CD4-positive, CD25-positive, alpha-beta regulatory T cell (primary cell): ENCODE data around the gene CPNE5. TPM values are rescaled to one million over a fixed set of nuclear protein-coding genes. Genes with fewer than 3 reads are reported as not detected.
A peak's percentile ranks its signal among the peaks of the same experiment; 100 is the strongest.

Source experiments
- ATAC-seq, 2 donors: fragments of 150-1000 bp; cut with Tn5 transposase; one replicate each; pipeline ENCODE4 v1.10.0; 2021; ENCODE audit warnings: low read depth in 2 of 2, moderate number of reproducible peaks in 2 of 2, moderate library complexity in 1 of 2
- DNase-seq, 3 donors: peaks; one replicate each; pipeline versions ENCODE4 v3.0.0 to v3.0.0-alpha.2; 2012 to 2022; ENCODE audit warnings: mixed read lengths in 1 of 3
- H3K27ac ChIP-seq: one replicate; pipeline ENCODE4 v1.7.0; 2013; ENCODE audit warnings: mild to moderate bottlenecking, low read length; ENCODE audit not compliant: insufficient read depth, poor library complexity, severe bottlenecking
- H3K27me3 ChIP-seq: one replicate; pipeline ENCODE4 v1.7.0; 2013; ENCODE audit warnings: low read length; ENCODE audit not compliant: control insufficient read depth, insufficient read depth
- H3K36me3 ChIP-seq: one replicate; pipeline ENCODE4 v1.7.0; 2013; ENCODE audit warnings: mild to moderate bottlenecking, low read length, moderate library complexity; ENCODE audit not compliant: control insufficient read depth, insufficient read depth
- H3K4me1 ChIP-seq: 2 replicates; pipeline ENCODE4 v1.7.0; 2013; ENCODE audit warnings: mild to moderate bottlenecking, low read length; ENCODE audit not compliant: insufficient read depth, control insufficient read depth, poor library complexity, severe bottlenecking
- H3K4me3 ChIP-seq: one replicate; pipeline ENCODE4 v1.7.0; 2013; ENCODE audit warnings: low read depth, mild to moderate bottlenecking, low read length, moderate library complexity
- H3K9me3 ChIP-seq, 2 experiments: 1 replicate in 1 of 2; 2 replicates in 1 of 2; pipeline ENCODE4 v1.7.0; 2013; ENCODE audit warnings: low read length in 2 of 2, mild to moderate bottlenecking in 1 of 2, moderate library complexity in 1 of 2; ENCODE audit not compliant: control insufficient read depth in 2 of 2
- H3K27ac Mint-ChIP-seq, 3 donors: one replicate each; pipeline ENCODE4 v1.8.0; 2020 to 2022; ENCODE audit warnings: mild to moderate bottlenecking in 3 of 3, mixed read lengths in 3 of 3, moderate library complexity in 2 of 3
- H3K27me3 Mint-ChIP-seq: one replicate; pipeline ENCODE4 v1.8.0; 2022; ENCODE audit warnings: mild to moderate bottlenecking, mixed read lengths
- H3K36me3 Mint-ChIP-seq: one replicate; pipeline ENCODE4 v1.8.0; 2020; ENCODE audit warnings: mixed read lengths
- H3K4me1 Mint-ChIP-seq, 4 donors: one replicate each; pipeline ENCODE4 v1.8.0; 2020 to 2022; ENCODE audit warnings: mixed read lengths in 4 of 4, mild to moderate bottlenecking in 1 of 4
- H3K4me3 Mint-ChIP-seq, 4 donors: one replicate each; pipeline ENCODE4 v1.8.0; 2020 to 2022; ENCODE audit warnings: mild to moderate bottlenecking in 4 of 4, mixed read lengths in 4 of 4, moderate library complexity in 3 of 4
- H3K9me3 Mint-ChIP-seq, 7 donors: one replicate each; pipeline ENCODE4 v1.8.0; 2020 to 2022; ENCODE audit warnings: mixed read lengths in 7 of 7, mild to moderate bottlenecking in 3 of 7, moderate library complexity in 2 of 7
- polyA plus RNA-seq, 4 donors: library from polyadenylated mRNA; unstranded; fragments of 300-500 nt; fragmentation: Illumina TruSeq; gene quantifications; one replicate each; pipeline ENCODE4 v1.2.3, GENCODE V29; 2021
- total RNA-seq: library from RNA; stranded (reverse); gene quantifications from one replicate; pipeline ENCODE4 v1.2.3, GENCODE V29; 2022

Gene CPNE5
- total and polyA plus RNA-seq, 5 donors from 2014 or later, result 0.16 to 4.3 (median 0.83) TPM

DNA sequence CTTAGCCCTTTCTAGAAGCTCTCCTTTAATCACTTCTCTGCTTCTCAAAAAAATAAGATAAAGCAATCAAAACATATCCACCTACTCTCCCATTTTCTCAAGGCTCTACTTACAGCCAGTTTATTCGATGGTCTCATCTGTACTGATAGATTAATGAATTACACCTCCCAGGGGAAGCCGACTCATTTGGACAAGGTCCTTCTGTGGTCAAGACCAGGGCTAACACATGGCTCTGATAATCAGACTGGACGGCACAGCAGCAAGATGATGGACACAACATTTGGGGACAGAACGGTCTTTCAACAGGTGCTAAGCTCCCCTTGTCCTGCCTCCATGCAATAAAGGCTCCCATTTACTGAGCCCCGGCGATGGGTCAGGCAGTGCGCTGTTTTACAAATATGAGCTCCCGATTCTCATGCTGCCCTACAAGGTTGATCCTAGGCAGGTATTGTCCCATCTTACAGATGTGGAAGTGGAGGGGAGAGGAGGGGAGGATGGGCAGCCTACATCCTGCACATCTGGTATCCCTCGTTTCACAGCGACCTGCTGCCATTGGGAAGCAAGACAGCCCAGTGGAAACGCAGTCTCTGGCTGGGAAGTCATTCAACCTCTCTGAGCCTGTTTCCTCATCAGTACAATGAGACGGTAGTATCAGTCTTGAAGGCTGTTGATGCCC is 15.7 kb downstream of the CPNE5 start:
- H3K4me1 ChIP-seq, result no peaks in the 10 kb centered on the region
- no peak overlapping the region for H3K4me3 ChIP-seq
- DNase-seq (no peak), ATAC-seq (no peak)
- H3K9me3 ChIP-seq, result no peaks in the 10 kb centered on the region
- H3K27me3 Mint-ChIP-seq, result peaks cover 26% of the 10 kb centered on the region
- H3K27ac Mint-ChIP-seq, result no peak overlapping the region
- no peak overlapping the region for H3K27ac ChIP-seq
- no peak overlapping the region for H3K4me3 Mint-ChIP-seq
- no peaks in the 10 kb centered on the region for H3K27me3 ChIP-seq
- H3K36me3 ChIP-seq, result no peaks in the 10 kb centered on the region
- H3K9me3 Mint-ChIP-seq, result no peaks in the 10 kb centered on the region
- peaks cover 0 to 3% (median 0%) of the 10 kb centered on the region in 4 donors for H3K4me1 Mint-ChIP-seq
- H3K36me3 Mint-ChIP-seq, result no peaks in the 10 kb centered on the region

DNA sequence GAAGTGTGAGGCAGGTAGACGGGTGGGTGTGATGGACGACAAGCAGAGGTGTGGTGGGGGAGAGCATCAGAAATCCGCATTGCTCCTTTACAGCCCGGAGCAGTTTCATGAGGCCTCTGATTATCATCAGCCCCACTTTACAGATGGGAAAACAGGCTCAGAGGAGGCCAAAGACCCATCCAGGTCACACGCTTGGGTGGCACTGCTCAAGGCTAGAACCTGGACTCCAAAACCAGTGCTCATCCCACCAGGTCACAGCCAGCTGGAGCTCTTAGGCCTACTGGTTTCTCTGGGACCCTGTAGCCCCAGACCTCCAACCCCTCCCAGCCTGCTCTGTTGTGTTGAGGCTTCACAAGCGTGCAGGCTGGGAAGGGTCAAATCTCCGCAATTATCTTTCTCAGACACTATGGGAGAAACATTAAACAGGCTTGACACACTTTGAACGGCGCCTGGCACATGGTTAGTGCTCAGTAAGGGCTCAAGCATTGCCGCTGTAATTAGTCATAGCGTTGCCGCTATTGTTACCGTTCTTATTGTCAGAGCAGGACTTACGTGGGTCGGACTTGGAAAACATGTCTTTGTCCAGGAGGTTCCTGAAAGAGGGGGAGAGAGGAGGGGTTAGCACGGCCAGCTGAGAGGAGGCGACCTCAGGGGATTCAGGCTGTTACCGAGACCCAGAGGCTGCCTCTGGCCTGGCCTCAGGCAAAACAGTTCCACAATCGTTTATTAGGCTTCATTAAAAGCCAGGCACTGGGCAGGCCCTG is 16.6 kb downstream of the CPNE5 start:
- Mint-ChIP-seq H3K27ac (peak overlapping the region in 1 of 3 donors; percentile 71), H3K36me3 (no peaks in the 10 kb centered on the region), H3K4me1 (peaks cover 0 to 3% (median 0%) of the 10 kb centered on the region in 4 donors), H3K27me3 (peaks cover 26% of the 10 kb centered on the region), H3K4me3 (no peak overlapping the region), H3K9me3 (no peaks in the 10 kb centered on the region)
- Histone ChIP-seq H3K4me1 (no peaks in the 10 kb centered on the region), H3K27me3 (no peaks in the 10 kb centered on the region), H3K9me3 (no peaks in the 10 kb centered on the region), H3K27ac (no peak overlapping the region), H3K4me3 (no peak overlapping the region), H3K36me3 (no peaks in the 10 kb centered on the region)
- no peak for ATAC-seq
- DNase-seq, result no peak

DNA sequence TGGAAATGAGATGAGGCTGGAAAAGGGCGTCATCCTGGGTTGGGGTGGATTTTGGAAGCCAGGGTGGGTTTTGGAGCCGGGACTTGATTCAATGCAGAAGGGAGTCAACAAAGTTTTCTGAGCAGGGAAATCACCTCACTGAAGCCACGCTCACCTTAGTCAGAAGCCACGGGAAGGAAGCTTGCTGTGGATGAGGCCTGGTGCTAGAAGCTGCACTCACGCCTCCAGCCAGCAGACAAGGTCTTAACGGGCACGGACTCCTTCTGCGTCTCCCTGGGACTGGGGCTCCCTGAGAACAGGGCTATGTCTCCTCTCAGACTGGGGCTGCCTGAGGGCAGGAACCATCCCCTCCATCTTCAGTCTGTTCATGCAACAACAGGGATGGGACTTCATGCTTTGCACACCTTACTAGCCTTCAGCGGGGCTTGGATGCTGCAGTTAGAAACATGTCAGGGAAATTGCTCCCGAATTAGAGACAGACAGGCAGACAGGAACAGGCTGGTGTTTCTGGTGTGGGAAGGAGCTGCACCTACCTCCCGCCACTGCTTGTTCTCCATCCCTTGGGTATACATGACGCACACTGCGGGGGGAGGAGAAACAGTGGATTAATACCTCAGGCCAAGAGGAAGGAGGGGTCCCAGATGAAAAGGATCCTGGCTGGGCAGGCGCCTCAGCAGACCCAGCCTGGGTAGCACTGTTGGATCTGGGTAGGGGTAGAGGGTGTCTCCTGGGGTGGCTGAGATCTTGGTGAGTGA is 17.5 kb downstream of the CPNE5 start:
- DNase-seq (peak in 1 of 3 donors; percentile 16), ATAC-seq (peak in 1 of 2 donors; percentile 25)
- Histone ChIP-seq H3K27ac (no peak overlapping the region), H3K36me3 (no peaks in the 10 kb centered on the region), H3K4me1 (no peaks in the 10 kb centered on the region), H3K9me3 (no peaks in the 10 kb centered on the region), H3K4me3 (no peak overlapping the region), H3K27me3 (no peaks in the 10 kb centered on the region)
- no peaks in the 10 kb centered on the region for H3K36me3 Mint-ChIP-seq
- no peaks in the 10 kb centered on the region for H3K4me1 Mint-ChIP-seq
- H3K27ac Mint-ChIP-seq, result peak overlapping the region in 1 of 3 donors; percentile 71
- H3K27me3 Mint-ChIP-seq, result peaks cover 24% of the 10 kb centered on the region
- H3K4me3 Mint-ChIP-seq, result no peak overlapping the region
- H3K9me3 Mint-ChIP-seq, result no peaks in the 10 kb centered on the region

DNA sequence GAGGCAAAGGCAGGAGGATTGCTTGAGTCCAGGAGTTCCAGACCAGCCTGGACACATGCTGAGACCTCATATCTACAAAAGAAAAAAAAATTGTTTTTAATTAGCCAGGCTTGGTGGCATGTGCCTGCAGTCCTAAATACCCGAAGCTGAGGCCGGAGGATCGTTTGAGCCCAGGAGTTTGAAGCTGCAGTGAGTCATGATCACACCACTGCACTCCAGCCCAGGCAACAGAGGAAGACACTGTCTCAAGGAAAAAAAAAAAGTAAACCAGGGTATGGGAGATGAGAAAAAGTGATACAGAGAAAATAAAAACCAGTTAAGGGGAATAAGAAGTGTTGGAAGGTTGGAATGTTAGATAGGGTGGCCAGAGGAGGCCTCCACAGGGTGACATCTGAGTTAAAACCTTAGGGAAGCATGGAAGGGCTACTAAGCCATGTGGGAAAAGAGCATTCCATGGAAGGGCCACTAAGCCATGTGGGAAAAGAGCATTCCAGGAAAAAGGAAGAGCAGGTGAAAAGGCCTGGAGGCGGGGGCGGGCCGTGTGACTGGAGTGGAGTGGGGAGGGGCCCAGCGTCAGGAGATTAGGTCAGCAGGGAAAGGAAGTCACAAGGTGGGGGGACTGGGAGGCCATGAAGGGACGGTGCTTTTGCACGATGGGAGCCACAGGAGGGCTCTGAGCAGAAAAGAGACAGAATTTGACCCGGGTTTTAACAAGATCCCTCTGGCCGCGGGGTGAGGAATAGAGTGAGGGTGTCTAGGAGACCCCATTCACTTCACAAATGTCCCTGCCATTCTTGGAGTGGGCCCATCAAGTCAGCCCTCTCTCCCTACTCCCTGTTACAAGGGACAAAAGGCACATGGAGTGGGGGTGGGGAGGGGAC is 18.3 kb downstream of the CPNE5 start:
- H3K4me1 Mint-ChIP-seq, result no peaks in the 10 kb centered on the region
- Histone ChIP-seq H3K4me1 (no peaks in the 10 kb centered on the region), H3K27me3 (no peaks in the 10 kb centered on the region), H3K4me3 (no peak overlapping the region), H3K27ac (no peak overlapping the region), H3K36me3 (no peaks in the 10 kb centered on the region), H3K9me3 (no peaks in the 10 kb centered on the region)
- no peak overlapping the region for H3K4me3 Mint-ChIP-seq
- H3K27me3 Mint-ChIP-seq, result peaks cover 24% of the 10 kb centered on the region
- H3K27ac Mint-ChIP-seq, result no peak overlapping the region
- no peaks in the 10 kb centered on the region for H3K36me3 Mint-ChIP-seq
- no peaks in the 10 kb centered on the region for H3K9me3 Mint-ChIP-seq
- ATAC-seq (no peak), DNase-seq (no peak)

DNA sequence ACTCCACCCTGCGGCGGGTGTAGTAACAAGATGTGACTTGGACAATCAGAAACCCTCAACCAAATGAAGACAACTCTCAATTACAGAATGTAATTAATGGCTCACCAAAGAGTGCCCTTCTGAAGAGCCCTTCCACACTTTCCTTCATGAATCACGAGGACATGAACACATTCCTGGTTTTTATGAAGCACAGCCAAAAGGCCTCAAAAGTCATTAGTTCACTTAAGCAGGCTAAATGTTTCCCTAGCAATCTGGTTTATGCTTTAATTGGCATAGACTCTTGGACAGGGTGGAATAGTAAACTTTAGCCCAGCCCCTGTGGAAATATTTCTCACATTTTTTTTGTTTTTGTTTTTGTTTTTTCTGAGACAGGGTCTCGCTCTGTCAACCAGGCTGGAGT is 20.5 kb downstream of the CPNE5 start:
- ATAC-seq (no peak), DNase-seq (no peak)
- H3K4me1 ChIP-seq, result no peaks in the 10 kb centered on the region
- H3K9me3 ChIP-seq, result no peaks in the 10 kb centered on the region
- peaks cover 24% of the 10 kb centered on the region for H3K27me3 Mint-ChIP-seq
- no peaks in the 10 kb centered on the region for H3K36me3 Mint-ChIP-seq
- H3K27ac Mint-ChIP-seq, result no peak overlapping the region
- no peak overlapping the region for H3K27ac ChIP-seq
- H3K9me3 Mint-ChIP-seq, result no peaks in the 10 kb centered on the region
- no peak overlapping the region for H3K4me3 Mint-ChIP-seq
- no peaks in the 10 kb centered on the region for H3K4me1 Mint-ChIP-seq
- no peaks in the 10 kb centered on the region for H3K36me3 ChIP-seq
- H3K27me3 ChIP-seq, result no peaks in the 10 kb centered on the region
- no peak overlapping the region for H3K4me3 ChIP-seq

DNA sequence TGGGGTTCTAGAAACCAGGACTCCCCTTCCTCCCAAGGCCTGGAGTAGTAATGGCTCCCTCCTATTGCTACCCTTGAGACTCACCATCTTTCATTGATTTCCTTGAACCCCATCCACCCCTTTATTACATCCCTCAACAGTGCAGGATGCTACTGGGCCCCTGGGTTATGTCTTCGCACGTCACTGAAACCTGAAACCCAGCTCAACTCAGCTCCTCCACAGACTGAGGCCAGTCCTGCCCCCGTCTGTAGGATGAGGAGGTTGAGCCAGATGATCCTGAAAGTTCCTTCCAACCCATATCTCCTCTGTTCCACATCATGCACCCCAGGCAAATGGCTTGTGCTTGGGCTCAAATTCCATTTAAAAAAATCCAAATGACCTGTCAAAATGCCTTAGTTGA is 21.4 kb downstream of the CPNE5 start:
- H3K4me3 Mint-ChIP-seq, result no peak overlapping the region

DNA sequence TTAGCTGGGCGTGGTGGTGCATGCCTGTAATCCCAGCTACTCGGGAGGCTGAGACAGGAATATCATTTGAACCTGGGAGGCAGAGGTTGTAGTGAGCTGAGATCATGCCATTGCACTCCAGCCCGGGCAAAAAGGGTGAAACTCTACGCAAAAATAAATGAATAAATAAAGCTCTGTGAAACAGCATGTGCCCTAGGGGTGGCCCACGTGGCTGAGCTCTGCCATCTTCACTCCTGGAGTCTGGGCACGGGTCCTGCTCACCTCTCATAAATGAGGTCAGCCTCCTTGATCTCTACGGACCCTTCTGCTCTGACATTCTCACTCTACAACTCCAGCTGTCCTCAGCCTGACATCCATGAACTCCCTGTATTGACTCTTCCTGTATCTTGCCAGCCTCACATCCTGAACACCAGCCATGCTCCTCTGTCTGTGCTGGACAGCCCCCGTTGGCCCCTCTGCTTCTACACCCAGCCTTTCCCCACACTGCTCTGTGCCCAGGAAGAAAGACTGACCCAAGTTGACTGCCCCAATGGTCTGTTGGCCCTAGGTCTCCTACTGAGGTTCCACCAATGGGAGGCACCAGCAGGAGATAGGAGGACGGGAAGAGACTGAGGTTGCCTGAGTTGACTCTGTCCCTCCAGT is 21.9 kb downstream of the CPNE5 start:
- Histone ChIP-seq H3K4me1 (no peaks in the 10 kb centered on the region), H3K36me3 (no peaks in the 10 kb centered on the region), H3K4me3 (no peak overlapping the region), H3K27me3 (no peaks in the 10 kb centered on the region), H3K9me3 (no peaks in the 10 kb centered on the region), H3K27ac (no peak overlapping the region)
- no peak for ATAC-seq
- Mint-ChIP-seq H3K4me1 (no peaks in the 10 kb centered on the region), H3K9me3 (no peaks in the 10 kb centered on the region), H3K27ac (no peak overlapping the region), H3K4me3 (no peak overlapping the region), H3K36me3 (no peaks in the 10 kb centered on the region), H3K27me3 (peaks cover 23% of the 10 kb centered on the region)
- DNase-seq, result no peak

More for the DNA sequence above, 21.4 kb downstream of the CPNE5 start:
- H3K27me3 ChIP-seq, result no peaks in the 10 kb centered on the region
- no peak overlapping the region for H3K4me3 ChIP-seq
- H3K9me3 ChIP-seq, result no peaks in the 10 kb centered on the region
- no peaks in the 10 kb centered on the region for H3K36me3 ChIP-seq
- no peaks in the 10 kb centered on the region for H3K36me3 Mint-ChIP-seq
- DNase-seq (no peak), ATAC-seq (no peak)
- no peak overlapping the region for H3K27ac Mint-ChIP-seq
- H3K27ac ChIP-seq, result no peak overlapping the region
- H3K4me1 Mint-ChIP-seq, result no peaks in the 10 kb centered on the region
- no peaks in the 10 kb centered on the region for H3K9me3 Mint-ChIP-seq
- H3K4me1 ChIP-seq, result no peaks in the 10 kb centered on the region
- H3K27me3 Mint-ChIP-seq, result peaks cover 24% of the 10 kb centered on the region
